GM19025 (cell line): ENCODE results near the gene TRMT1.

Experiments used
- ATAC-seq: cut with Tn5 transposase; IDR thresholded peaks from one replicate; pipeline ENCODE4 v1.9.1; 2021; ENCODE audit warnings: mild to moderate bottlenecking, low read depth, moderate library complexity; ENCODE audit not compliant: unreplicated experiment

TRMT1 gene

GRCh38 chr19:13103581-13104359, 12.8 kb downstream of the TRMT1 start:
- ATAC-seq, result no peak

- ATAC-seq, result peak; percentile 33
Measured at GRCh38 chr19:13102666-13103580, 13.6 kb downstream of the TRMT1 start, which contains the start of gene LYL1. Gene LYL1 (minus strand): TSS chr19:13102858. CDS start chr19:13101171, 1,687 bp downstream.

GRCh38 chr19:13102416-13102665, 14.2 kb downstream of the TRMT1 start:
- no peak for ATAC-seq

- no peak for ATAC-seq
Measured at GRCh38 chr19:13101590-13102415, 14.7 kb downstream of the TRMT1 start.

GRCh38 chr19:13100841-13101589, 15.5 kb downstream of the TRMT1 start:
- no peak for ATAC-seq

- no peak for ATAC-seq
Measured at GRCh38 chr19:13100031-13100588, 16.4 kb downstream of the TRMT1 start.

- ATAC-seq, result no peak
Measured at GRCh38 chr19:13099073-13099999, 17.2 kb downstream of the TRMT1 start.

GRCh38 chr19:13098277-13099072, 18.1 kb downstream of the TRMT1 start:
- no peak for ATAC-seq

- ATAC-seq, result no peak
Measured at GRCh38 chr19:13097463-13098258, 18.9 kb downstream of the TRMT1 start.

GRCh38 chr19:13097033-13097462, 19.5 kb downstream of the TRMT1 start:
- ATAC-seq, result no peak

GRCh38 chr19:13095934-13096927, 20.3 kb downstream of the TRMT1 start:
- ATAC-seq, result no peak

GRCh38 chr19:13095393-13095784, 21.2 kb downstream of the TRMT1 start:
- no peak for ATAC-seq

GRCh38 chr19:13094771-13095392, 21.7 kb downstream of the TRMT1 start:
- no peak for ATAC-seq

GRCh38 chr19:13094106-13094504, 22.4 kb downstream of the TRMT1 start:
- no peak for ATAC-seq

GRCh38 chr19:13093407-13094105, 23.0 kb downstream of the TRMT1 start:
- ATAC-seq, result no peak
